ENCODE data around the gene EMILIN1.
A peak's percentile ranks its signal among the peaks of the same experiment; 100 is the strongest.

Gene EMILIN1

DNA sequence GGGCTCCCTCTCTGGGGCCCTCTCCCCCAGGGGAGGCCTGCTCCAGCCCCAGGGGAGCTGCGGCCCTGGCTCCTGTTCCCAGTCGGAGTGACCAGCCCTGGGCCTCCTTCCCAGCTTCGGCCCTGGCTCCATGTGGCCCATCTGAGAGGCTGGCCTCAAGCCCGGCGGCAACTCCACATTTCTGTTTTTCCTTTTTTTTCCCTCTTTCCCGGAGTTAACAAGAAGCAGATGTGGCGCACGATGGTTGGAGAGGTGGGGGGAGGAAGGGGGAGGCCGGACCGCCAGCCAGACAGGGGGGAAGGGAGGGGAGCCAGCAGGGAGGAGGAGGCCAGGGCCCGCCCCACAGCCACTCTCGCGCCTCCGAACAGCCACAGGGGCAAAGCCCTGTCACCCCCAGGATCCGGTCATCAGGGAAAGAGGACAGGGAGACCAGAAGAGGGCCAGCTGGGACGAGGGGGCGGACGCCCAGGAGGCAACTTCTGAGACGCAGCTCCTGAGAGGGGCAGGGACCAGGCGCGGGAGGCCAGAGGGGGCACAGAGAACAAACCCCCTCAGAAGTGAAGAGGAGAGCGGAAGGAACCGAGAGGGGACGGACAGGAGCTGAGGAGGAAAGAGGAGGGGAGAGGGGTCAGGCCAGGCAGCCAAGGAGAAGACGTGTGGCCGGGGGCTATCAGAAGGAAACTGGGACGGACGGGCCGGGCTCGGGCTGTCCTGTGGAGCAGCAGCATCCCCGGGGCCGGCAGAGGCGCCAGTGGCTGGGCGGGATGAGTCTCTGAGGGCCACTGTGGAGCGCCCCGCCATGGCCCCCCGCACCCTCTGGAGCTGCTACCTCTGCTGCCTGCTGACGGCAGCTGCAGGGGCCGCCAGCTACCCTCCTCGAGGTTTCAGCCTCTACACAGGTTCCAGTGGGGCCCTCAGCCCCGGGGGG lies at the start of gene EMILIN1:
EMILIN1 (plus strand) TSS at position 349 of the 928 bp plus-strand sequence; CDS start at position 800, 451 bp downstream.
- DNase-seq = peak; percentile 97

GRCh38 chr2:27029051-27029450 lies 49.4 kb upstream of the EMILIN1 start:
- no peak for DNase-seq

DNA sequence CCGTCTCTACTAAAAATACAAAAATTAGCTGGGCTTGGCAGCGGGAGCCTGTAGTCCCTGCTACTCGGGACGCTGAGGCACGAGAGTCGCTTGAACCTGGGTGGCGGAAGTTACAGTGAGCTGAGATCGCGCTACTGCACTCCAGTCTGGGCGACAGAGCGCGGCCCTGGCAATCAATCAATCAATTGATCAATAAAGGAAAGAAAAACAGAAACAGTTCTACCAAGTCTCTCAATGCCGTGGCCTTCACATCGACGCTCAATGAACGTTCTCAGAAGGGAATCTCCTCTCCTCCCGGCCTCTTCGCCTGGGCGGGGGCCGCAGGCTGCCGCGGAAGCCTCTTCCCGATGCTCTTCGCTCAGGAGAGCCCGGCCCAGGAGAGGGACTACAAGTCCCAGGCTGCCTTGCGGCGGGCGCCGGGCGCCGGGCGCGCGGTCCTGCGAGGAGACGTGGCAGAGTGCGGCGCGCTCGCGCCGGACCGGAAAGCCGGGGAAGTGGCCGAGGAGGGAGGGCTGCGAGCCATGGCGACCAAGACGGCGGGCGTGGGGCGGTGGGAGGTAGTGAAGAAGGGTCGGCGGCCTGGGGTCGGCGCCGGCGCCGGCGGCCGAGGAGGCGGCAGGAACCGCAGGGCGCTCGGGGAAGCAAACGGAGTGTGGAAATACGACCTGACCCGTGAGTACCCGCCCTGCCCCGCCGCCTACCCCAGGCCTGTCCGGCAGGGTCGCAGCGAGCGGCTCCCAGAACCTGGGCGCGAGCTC lies 45.7 kb upstream of the EMILIN1 start, which contains the start of gene TMEM214:
TMEM214 (plus strand) TSS at position 471 of the 758 bp plus-strand sequence; CDS start at position 522, 51 bp downstream.
- peak; percentile 90 for DNase-seq

DNA sequence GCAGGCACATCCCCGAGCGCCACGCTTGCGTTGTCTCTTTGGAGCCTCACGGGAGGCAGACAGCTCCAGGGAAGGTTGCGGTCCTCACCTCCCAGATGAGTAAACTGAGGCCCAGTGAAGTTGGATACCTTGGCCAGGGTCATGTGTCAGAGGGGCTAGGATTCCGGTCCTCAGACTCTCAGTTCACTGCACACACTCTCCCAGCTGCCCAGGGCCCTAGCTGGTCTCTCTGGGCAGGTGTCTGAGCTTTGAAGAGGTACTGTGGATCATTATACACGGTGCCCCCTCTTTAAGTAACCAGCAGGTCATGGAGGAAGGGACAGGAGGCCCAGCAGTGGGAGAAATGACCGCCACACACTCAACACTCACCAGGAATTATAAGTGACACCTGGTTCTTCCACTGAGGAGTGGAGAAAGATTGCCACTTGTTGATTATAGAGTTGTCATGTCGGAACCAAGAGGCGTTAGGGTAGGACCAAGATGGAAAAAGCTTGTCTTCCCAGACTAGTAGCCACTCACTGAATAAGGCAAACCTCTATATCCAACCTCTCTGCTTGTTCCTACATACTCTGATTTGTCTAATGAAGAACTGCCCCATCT lies 45.1 kb upstream of the EMILIN1 start:
- no peak for DNase-seq

DNA sequence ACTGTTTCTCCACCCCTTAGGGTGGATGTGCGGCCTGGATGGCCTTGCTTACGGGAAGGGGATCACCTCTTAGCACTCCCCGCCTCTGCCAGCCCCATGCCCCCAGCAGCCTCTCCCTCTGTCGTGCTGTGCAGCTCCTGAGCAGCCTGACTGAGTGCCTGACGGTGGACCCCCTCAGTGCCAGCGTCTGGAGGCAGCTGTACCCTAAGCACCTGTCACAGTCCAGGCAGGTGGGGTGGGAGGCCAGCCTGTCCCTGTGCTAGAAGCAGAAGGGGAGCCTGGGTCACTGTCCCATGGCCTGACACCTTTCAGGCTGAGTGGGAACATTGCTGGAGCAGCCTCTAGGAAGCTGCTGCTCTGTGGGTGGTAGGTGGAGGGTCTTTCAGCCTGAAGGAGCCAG lies 40.4 kb upstream of the EMILIN1 start:
- no peak for DNase-seq

DNA sequence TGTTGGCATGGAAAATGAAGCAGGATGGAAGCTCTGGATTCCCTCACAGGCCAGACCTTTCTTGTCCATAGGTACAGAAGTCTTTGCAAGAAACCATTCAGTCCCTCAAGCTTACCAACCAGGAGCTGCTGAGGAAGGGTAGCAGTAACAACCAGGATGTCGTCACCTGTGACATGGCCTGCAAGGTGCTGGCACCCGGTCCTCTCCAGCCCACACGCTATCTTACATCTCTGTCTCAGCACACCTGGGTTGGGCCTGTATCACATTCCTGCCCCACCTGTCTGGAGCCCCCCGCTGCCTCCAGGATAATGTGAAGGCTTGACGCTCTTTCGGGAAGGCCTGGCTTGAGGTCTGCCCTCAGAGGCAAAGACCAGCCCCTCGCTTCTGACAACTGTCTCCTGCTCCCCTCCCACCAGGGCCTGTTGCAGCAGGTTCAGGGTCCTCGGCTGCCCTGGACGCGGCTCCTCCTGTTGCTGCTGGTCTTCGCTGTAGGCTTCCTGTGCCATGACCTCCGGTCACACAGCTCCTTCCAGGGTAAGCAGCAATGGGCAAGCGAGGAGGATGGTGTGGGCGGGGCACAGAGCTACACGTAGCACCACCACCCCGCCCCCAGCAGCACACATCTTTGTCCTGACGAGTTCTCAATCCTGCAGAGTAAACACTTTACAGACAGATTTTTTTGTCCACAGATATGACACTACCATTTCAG lies 39.6 kb upstream of the EMILIN1 start:
- no peak for DNase-seq

DNA sequence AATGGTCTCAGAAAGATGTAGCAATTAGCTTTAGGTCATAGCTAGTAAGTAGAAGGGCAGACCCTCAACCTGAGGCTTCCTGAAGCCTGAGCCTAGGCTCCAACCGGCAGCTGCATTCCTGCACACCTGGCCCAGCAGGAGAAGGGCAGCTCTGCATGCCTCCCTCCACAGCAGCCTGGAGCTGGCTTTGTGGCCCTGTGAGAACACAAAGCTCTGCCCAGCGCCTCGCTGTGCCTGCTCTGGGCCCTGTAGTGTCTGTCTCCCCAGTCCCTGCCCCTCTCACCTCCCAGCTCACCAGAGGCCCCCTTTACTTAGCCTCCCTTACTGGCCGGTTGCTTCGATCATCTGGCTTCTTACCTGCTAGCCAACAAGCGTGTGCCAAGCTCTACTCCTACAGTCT lies 39.0 kb upstream of the EMILIN1 start:
- DNase-seq = no peak

- DNase-seq = no peak
These were observed 38.5 kb upstream of the EMILIN1 start for GRCh38 chr2:27039871-27040270.

DNA sequence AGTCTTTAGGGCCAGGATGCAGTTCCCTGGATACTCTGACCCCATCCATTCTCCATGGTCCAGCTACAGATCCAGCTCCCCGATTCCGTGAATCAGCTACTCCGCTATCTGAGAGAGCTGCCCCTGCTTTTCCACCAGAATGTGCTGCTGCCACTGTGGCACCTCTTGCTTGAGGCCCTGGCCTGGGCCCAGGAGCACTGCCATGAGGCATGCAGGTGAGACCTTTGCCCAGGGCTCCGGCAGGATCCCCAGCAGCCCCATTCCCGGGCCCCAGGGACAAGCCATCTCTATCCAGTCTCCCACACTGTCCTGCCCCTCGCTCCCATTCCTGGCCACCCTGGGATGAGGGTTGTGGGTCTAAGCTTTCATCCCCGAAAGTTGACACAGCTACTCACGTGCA lies 38.1 kb upstream of the EMILIN1 start:
- DNase-seq = no peak

DNA sequence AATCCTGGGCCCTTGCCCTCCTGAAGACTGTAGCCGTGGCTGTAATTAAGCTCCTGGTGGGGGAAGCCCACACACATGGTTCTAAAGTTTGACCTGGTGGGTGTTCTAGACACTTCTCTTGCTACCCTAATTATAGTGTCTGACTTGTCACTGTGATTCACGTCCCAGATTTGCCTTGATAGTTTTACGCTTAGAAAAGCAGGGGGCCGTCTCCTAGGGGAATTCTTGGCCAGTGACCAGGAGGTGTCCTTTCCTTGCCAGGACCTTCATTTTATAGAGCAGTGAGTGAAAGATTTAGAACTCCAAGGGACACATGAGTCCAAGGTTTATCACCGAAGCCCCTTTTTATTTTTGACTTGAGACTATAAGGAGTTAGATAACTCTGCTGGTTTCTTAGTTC lies 36.7 kb upstream of the EMILIN1 start:
- peak; percentile 68 for DNase-seq

GRCh38 chr2:27042159-27042661 lies 36.2 kb upstream of the EMILIN1 start:
- DNase-seq = no peak

DNA sequence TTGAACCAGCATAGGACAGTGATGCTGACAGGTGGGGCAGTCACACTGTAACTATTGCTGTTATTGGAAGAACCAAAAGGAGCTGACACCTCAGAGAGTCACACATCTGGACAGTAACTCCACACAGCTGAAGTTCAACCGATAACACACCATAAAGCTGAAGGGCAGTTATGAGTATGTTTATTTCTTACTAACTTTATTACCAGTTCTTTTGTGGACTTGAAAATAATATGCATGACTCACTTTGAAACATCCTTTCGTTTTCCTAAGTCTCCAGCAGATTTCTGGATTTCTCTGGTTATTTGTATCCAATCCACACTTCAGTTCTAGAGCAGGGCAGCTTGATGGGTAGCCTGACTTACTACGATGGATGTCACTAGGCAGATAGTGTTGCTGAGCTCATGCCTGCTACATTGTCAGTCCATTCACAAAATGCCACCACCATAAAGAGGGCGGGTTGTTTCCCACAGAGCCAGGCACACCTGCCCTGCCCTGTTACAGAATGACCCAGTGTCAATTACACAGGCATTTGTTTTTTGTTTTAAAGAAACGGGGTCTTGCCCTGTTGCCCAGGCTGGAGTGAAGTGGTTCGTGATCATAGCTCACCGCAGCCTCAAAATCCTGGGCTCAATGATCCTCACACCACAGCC lies 35.3 kb upstream of the EMILIN1 start:
- peak; percentile 15 for DNase-seq

- DNase-seq = no peak
These were observed 28.8 kb upstream of the EMILIN1 start for GRCh38 chr2:27049422-27050280.

- peak; percentile 97 for DNase-seq
These were observed 28.0 kb upstream of the EMILIN1 start for GRCh38 chr2:27050281-27050995.

GRCh38 chr2:27050996-27051901 lies 27.2 kb upstream of the EMILIN1 start, which contains the start of gene AGBL5:
TSS of gene AGBL5 (plus strand) at chr2:27051668. CDS start at chr2:27052959, 1,291 bp downstream.
- peak; percentile 92 for DNase-seq

DNA sequence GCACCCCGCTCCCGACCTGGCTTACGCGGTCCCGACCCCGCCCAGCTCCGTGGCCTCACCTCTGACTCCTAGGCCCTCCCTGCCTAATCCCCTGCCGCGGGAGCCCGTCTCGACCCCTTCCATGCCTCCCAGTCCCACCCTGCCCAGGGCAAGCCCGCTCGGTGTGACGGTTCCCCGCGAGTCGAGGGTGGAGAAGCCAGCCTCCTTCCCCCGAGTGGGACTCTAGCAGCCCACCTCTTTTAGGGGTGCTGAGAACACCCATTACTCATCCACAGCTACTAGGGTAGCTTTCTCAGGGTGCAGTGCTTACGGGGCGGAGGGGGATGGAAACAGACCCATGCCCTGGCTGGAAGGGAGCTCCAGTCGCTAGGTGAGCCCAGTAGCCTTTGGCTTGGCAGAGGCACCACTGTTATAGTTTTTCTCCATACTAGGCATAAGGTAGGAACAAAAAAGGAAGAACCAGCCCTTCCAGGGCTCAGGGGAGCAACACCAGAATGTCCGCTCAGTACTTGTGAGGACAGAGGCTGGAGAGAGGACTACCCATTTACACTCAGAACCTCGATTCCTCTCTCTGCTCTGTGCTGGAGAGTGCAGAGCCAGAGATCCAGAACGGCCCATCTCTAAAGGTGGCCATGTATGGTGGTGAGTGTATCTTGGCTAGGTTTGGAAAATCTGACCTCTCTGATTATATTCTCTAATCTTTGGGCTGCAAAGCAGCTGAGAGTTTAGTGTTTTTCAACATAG lies 26.3 kb upstream of the EMILIN1 start:
- no peak for DNase-seq

- no peak for DNase-seq
These were observed 25.1 kb upstream of the EMILIN1 start for GRCh38 chr2:27053321-27053720.

- DNase-seq = no peak
These were observed 24.6 kb upstream of the EMILIN1 start for GRCh38 chr2:27053776-27054175.

Measured in fibroblast of skin of right biceps (primary cell).